ENCODE results near the gene ADAD2. TPM values are rescaled to one million over a fixed set of nuclear protein-coding genes. Genes with fewer than 3 reads are reported as not detected.

The ADAD2 gene
- total and polyA plus RNA-seq, 2 of the 4 experiments (the other 2 are of a cell fraction) = not detected

- no peak overlapping the region for H3K4ac ChIP-seq (ENCODE audit: low read depth, low read length)
- no peaks in the 10 kb centered on the region for H3K36me3 ChIP-seq (ENCODE audit: control insufficient read depth, insufficient read depth, low read length)
- 0 out of 2 replicates have a peak, but pooled peaks cover 2% of the 10 kb centered on the region for H3K9me1 ChIP-seq (ENCODE audit: insufficient read depth, low read length)
- no peak overlapping the region for H3K18ac ChIP-seq (ENCODE audit: low read depth, low read length)
- H3K4me3 ChIP-seq (ENCODE audit: insufficient read depth, low read depth, low read length) = no peak overlapping the region
- no peak overlapping the region for H3K23ac ChIP-seq (ENCODE audit: low read depth, low read length)
- ChIA-PET POLR2A (ENCODE audit: unreplicated experiment) (no interaction called here), CTCF (no interaction called here)
- no peak overlapping the region for H2BK5ac ChIP-seq (ENCODE audit: low read depth, low read length, poor library complexity, severe bottlenecking)
- H3K79me1 ChIP-seq (ENCODE audit: low read depth in 1 of 2, low read length in 2 of 2) = no peaks in the 10 kb centered on the region
- BruUV-seq (replicated peaks) = no TSS peak
- H4K5ac ChIP-seq (ENCODE audit: low read depth, low read length) = no peak overlapping the region
- H3K27me3 ChIP-seq (ENCODE audit: control insufficient read depth, insufficient read depth, low read length) = peaks cover 27% of the 10 kb centered on the region
- WGBS, 2 experiments (ENCODE audit: extremely low coverage in 2 of 2, insufficient read length in 1 of 2) = 83% methylated on average over 1 of the region's 1 CpG; no CpG with 5 or more reads in 1 of the 2 experiments
- no peak overlapping the region for H3K27ac ChIP-seq (ENCODE audit: insufficient read depth, low read length)
- in situ Hi-C loops (cut with MboI; ENCODE audit: low sequenced_read_pairs) (no loop called here), intact Hi-C loops (cut with micrococcal nuclease) (no loop called here), dilution Hi-C loops (cut with HindIII; ENCODE audit: low sequenced_read_pairs, unreplicated experiment) (no loop called here)
- H4K20me1 ChIP-seq (ENCODE audit: insufficient read depth, low read length) = no peaks in the 10 kb centered on the region
- no peak overlapping the region for H3K9ac ChIP-seq (ENCODE audit: low read depth, low read length)
- TF ChIP-seq RAD21 (IDR thresholded peaks at IDR 0.05; ENCODE audit: low read length) = no peak
- no peak for TF ChIP-seq CTCF (conservative IDR thresholded peaks at IDR 0.05; ENCODE audit: low read depth, low read length)
- TF ChIP-seq MAFK (IDR thresholded peaks at IDR 0.05; ENCODE audit: low read depth, low read length) = no peak
- TF ChIP-seq MXI1 (IDR thresholded peaks at IDR 0.05; ENCODE audit: borderline replicate concordance, low read depth, low read length) = no peak
- no peak for TF ChIP-seq CEBPB (IDR thresholded peaks at IDR 0.05; ENCODE audit: low read depth, low read length)
- H4K8ac ChIP-seq (ENCODE audit: low read depth in 2 of 2, low read length in 2 of 2) = no peak overlapping the region
- H2AK9ac ChIP-seq (replicated peaks; ENCODE audit: low read depth, low read length, poor library complexity) = peak overlapping the region; percentile 7
- H2AK5ac ChIP-seq (ENCODE audit: low read depth, low read length) = no peak overlapping the region
- H3K9me3 ChIP-seq (ENCODE audit: control insufficient read depth, insufficient read depth, low read length) = no peaks in the 10 kb centered on the region
- H2BK120ac ChIP-seq (ENCODE audit: low read depth, low read length) = no peak overlapping the region
- no peak overlapping the region for H3K4me2 ChIP-seq (ENCODE audit: low read depth, low read length)
- H3K14ac ChIP-seq (replicated peaks; ENCODE audit: low read depth, low read length) = no peak overlapping the region
- DNase-seq (peak; percentile 72), ATAC-seq (ENCODE audit: low read depth) (peak; percentile 91)
- no peak overlapping the region for H2AFZ ChIP-seq (replicated peaks; ENCODE audit: low read length, poor library complexity)
- no peak overlapping the region for H3K56ac ChIP-seq (ENCODE audit: extremely low read depth, insufficient read depth, low read length)
- H2BK20ac ChIP-seq (ENCODE audit: low read depth, low read length) = no peak overlapping the region
- no peak overlapping the region for H4K91ac ChIP-seq (ENCODE audit: insufficient read depth, low read depth, low read length)
- no peak overlapping the region for H2BK15ac ChIP-seq (ENCODE audit: low read depth, low read length)
- H3K4me1 ChIP-seq (ENCODE audit: control insufficient read depth, insufficient read depth, low read length) = peaks cover 1% of the 10 kb centered on the region; the same call in 1 of the 2 replicates
Measured at GRCh38 chr16:84220851-84221250, 29.9 kb downstream of the ADAD2 start.

Measured in IMR-90 (cell line).